Heart left ventricle (tissue), 13 donors: ENCODE results near the gene MYO7B.

ENCODE experiments used
- CTCF ChIP-seq, 12 donors: fragments of 200-600 bp; sonication (generic) in 4 of 12; IDR thresholded peaks; one replicate each; pipeline versions ENCODE4 v1.5.0 to v1.8.0; 2018 to 2022; ENCODE audit warnings: antibody characterized with exemption in 12 of 12, mild to moderate bottlenecking in 5 of 12
- POLR2A ChIP-seq, 2 donors: fragments of 450-650 bp; IDR thresholded peaks; one replicate each; pipeline ENCODE4 v1.6.1; 2017; ENCODE audit warnings: antibody characterized with exemption in 2 of 2, mild to moderate bottlenecking in 2 of 2, moderate library complexity in 2 of 2
- donor health status: ischemic (EF 13 %, LVEDD 7.1; RV severe dilation, severe dysfunction).
- donor health status: DM: no; HTN: yes; CAD: no.
- donor health status: DM: no; HTN: no; CAD: no.
- donor health status: ischemic (EF 25% LVEDD 6.9; RV normal size, moderate dysfunction).
- donor health status: ischemic (EF 25% LVEDD 5.7; RV mildly dilated, moderate dysfunction).
- donor health status: ischemic (EF 35%, LVEDD 5.7; RV mildly dilated, moderate dysfunction).
- donor health status: nonischemic (EF 11% LVEDD 7.7; RV severe dilation, severe dysfunction).
- donor health status: DM: yes; HTN: yes; CAD: no.
- donor health status: PGD.
- donor health status: ischemic (EF 29% LVEDD 5.4; RV normal size, mild dysfunction).
- donor health status: nonischemic (EF 23%, LVEDD 6.1; RV moderate dilation, normal function).

GRCh38 chr2:127635380-127636237 lies 100.1 kb downstream of the MYO7B start:
- TF ChIP-seq CTCF (IDR thresholded peaks at IDR 0.05) (no peak), POLR2A (IDR thresholded peaks at IDR 0.05) (no peak)
